Putamen (tissue), 1 donor: ENCODE measurements around the gene PYGO2.
"Not testable (repeated sequence)": the region's sequence is repeated elsewhere in the genome, so short reads cannot be mapped to it uniquely, and the experiment has no call there.

ENCODE experiments used
- DNase-seq: peaks from one replicate; pipeline ENCODE4 v3.0.0-alpha.2; 2016; ENCODE audit warnings: low spot score

Gene PYGO2

GRCh38 chr1:154978360-154978759, 16.8 kb upstream of the PYGO2 start:
- DNase-seq, result no peak

GRCh38 chr1:154977762-154978161, 16.2 kb upstream of the PYGO2 start:
- not testable (repeated sequence) for DNase-seq

GRCh38 chr1:154975409-154976059, 14.0 kb upstream of the PYGO2 start:
- no peak for DNase-seq

GRCh38 chr1:154974808-154975408, 13.3 kb upstream of the PYGO2 start:
- peak; percentile 92 for DNase-seq

- peak; percentile 100 for DNase-seq
Observed at GRCh38 chr1:154974102-154974807, 12.7 kb upstream of the PYGO2 start, which contains the start of gene CKS1B. Gene CKS1B (plus strand): TSS chr1:154974681. CDS start chr1:154974746, 65 bp downstream.

GRCh38 chr1:154973344-154974101, 11.9 kb upstream of the PYGO2 start:
- peak; percentile 86 for DNase-seq

- DNase-seq, result no peak
Observed at GRCh38 chr1:154972517-154973343, 11.1 kb upstream of the PYGO2 start.

GRCh38 chr1:154972213-154972516, 10.6 kb upstream of the PYGO2 start:
- DNase-seq, result no peak

GRCh38 chr1:154971341-154971998, 9.9 kb upstream of the PYGO2 start:
- DNase-seq, result no peak

- peak; percentile 76 for DNase-seq
Observed at GRCh38 chr1:154970631-154971340, 9.2 kb upstream of the PYGO2 start, which contains the start of gene SHC1. Gene SHC1 (minus strand): TSS chr1:154970747. CDS start chr1:154970526, 221 bp downstream.

GRCh38 chr1:154969860-154970452, 8.4 kb upstream of the PYGO2 start:
- no peak for DNase-seq

GRCh38 chr1:154969246-154969645, 7.7 kb upstream of the PYGO2 start:
- no peak for DNase-seq

- DNase-seq, result no peak
Observed at GRCh38 chr1:154968731-154969130, 7.1 kb upstream of the PYGO2 start.

- DNase-seq, result no peak
Observed at GRCh38 chr1:154967331-154967950, 5.9 kb upstream of the PYGO2 start.

- DNase-seq, result no peak
Observed at GRCh38 chr1:154966111-154966510, 4.5 kb upstream of the PYGO2 start.

- DNase-seq, result no peak
Observed at GRCh38 chr1:154964359-154964758, 2.8 kb upstream of the PYGO2 start.

- DNase-seq, result no peak
Observed at GRCh38 chr1:154963643-154964042, 2.1 kb upstream of the PYGO2 start.

- DNase-seq, result no peak
Observed at GRCh38 chr1:154962795-154963330, 1.3 kb upstream of the PYGO2 start.

- DNase-seq, result no peak
Observed at GRCh38 chr1:154962156-154962749, 671 bp upstream of the PYGO2 start.
